Esophagus squamous epithelium (tissue), 4 donors: ENCODE results near the gene SPACA6.

Source experiments
- CTCF ChIP-seq, 6 experiments: fragments of 450-650 bp in 4 of 6; fragments of 200-600 bp in 2 of 6; sonication (generic) in 2 of 6; IDR thresholded peaks; one replicate each; pipeline ENCODE4 v1.5.1; 2016 to 2019; ENCODE audit warnings: antibody characterized with exemption in 6 of 6, mild to moderate bottlenecking in 4 of 6, moderate library complexity in 4 of 6
- POLR2A ChIP-seq, 4 donors: fragments of 450-650 bp; IDR thresholded peaks; one replicate each; pipeline ENCODE4 v1.6.1; 2017; ENCODE audit warnings: antibody characterized with exemption in 4 of 4, mild to moderate bottlenecking in 4 of 4, moderate library complexity in 3 of 4

GRCh38 chr19:51644636-51645271, 48.4 kb upstream of the SPACA6 start:
- TF ChIP-seq CTCF (IDR thresholded peaks at IDR 0.05), result no peak
- TF ChIP-seq POLR2A (IDR thresholded peaks at IDR 0.05), result no peak
